ENCODE measurements around the gene ZNF524. TPM values are rescaled to one million over a fixed set of nuclear protein-coding genes. Genes with fewer than 3 reads are reported as not detected.
A peak's percentile ranks its signal among the peaks of the same experiment; 100 is the strongest.

ZNF524 gene
- total RNA-seq, 4 donors from 2014 or later, result 20.3 to 33.5 (median 26.4) TPM

DNA sequence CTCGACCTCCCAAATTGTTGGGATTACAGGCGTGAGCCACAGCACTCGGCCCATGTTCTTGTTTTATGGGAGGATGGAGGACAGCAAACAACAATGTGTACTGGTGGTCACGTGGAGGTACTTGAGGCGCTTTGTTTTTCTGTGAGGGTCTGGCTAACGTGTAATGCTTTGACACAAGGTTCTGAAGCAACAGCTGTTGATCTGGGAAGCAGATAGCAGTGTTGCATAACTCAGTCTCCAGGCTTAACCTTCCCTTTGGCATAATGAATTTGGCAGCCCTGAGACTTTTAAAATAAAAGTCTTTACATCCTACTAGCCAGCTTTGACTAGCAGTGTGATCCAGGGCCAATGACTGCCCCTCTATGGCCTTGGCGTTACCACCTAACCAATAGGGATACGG lies 33.8 kb downstream of the ZNF524 start:
- no peak overlapping the region for H3K4me3 ChIP-seq

DNA sequence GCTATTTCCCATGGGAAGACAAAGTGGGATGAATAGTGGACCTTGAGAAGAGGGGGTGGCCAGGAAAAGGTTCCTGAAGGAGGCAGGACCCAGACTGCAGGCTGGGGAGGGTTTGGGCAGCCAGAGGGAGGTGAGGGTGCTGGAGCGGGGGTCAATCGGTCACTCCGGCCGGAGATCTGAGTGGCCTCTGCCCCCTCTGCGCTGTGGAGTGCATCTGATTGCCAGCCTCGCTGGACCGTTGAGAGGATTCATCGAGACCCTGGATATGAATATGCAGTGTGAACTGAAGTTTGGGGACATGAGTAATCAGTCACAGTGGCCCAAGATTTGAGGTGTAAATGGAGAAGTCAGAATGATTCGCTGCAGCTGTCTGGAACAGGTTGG lies 35.2 kb downstream of the ZNF524 start:
- H3K4me1 ChIP-seq, result peaks cover 5 to 76% (median 44%) of the 10 kb centered on the region in 3 donors
- TF ChIP-seq POLR2AphosphoS5 (IDR thresholded peaks at IDR 0.05), result no peak
- no peak for TF ChIP-seq EP300 (IDR thresholded peaks at IDR 0.05)
- TF ChIP-seq POLR2A (IDR thresholded peaks at IDR 0.05), result no peak
- TF ChIP-seq, protein P1, sequence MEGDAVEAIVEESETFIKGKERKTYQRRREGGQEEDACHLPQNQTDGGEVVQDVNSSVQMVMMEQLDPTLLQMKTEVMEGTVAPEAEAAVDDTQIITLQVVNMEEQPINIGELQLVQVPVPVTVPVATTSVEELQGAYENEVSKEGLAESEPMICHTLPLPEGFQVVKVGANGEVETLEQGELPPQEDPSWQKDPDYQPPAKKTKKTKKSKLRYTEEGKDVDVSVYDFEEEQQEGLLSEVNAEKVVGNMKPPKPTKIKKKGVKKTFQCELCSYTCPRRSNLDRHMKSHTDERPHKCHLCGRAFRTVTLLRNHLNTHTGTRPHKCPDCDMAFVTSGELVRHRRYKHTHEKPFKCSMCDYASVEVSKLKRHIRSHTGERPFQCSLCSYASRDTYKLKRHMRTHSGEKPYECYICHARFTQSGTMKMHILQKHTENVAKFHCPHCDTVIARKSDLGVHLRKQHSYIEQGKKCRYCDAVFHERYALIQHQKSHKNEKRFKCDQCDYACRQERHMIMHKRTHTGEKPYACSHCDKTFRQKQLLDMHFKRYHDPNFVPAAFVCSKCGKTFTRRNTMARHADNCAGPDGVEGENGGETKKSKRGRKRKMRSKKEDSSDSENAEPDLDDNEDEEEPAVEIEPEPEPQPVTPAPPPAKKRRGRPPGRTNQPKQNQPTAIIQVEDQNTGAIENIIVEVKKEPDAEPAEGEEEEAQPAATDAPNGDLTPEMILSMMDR (IDR thresholded peaks at IDR 0.05), result no peak
- no peak for ATAC-seq
- peak overlapping the region; percentile 97 to 100 for H3K4me3 ChIP-seq
- 4 to 6% methylated on average over 7 to 8 of the region's 9 CpGs for WGBS, 2 donors (ENCODE audit: low coverage in 1 of 2)
- H3K36me3 ChIP-seq, result no peaks in the 10 kb centered on the region
- H3K27me3 ChIP-seq, result no peaks in the 10 kb centered on the region
- peak overlapping the region; percentile 95 to 100 (median 98) for H3K27ac ChIP-seq
- H3K9me3 ChIP-seq, result no peaks in the 10 kb centered on the region

More for the DNA sequence above, 33.8 kb downstream of the ZNF524 start:
- ATAC-seq, result no peak
- TF ChIP-seq EP300 (IDR thresholded peaks at IDR 0.05), result no peak
- TF ChIP-seq POLR2A (IDR thresholded peaks at IDR 0.05), result no peak
- no peak for TF ChIP-seq POLR2AphosphoS5 (IDR thresholded peaks at IDR 0.05)
- TF ChIP-seq, protein P1 (IDR thresholded peaks at IDR 0.05), result no peak
- WGBS, 2 donors (ENCODE audit: low coverage in 1 of 2), result 59 to 74% methylated on average over 4 to 8 of the region's 8 CpGs
- Histone ChIP-seq H3K27ac (peak overlapping the region in 3 of 4 donors; percentile 95 to 100 (median 96)), H3K4me1 (peaks cover 2 to 61% (median 30%) of the 10 kb centered on the region in 3 donors), H3K27me3 (no peaks in the 10 kb centered on the region), H3K9me3 (no peaks in the 10 kb centered on the region), H3K36me3 (no peaks in the 10 kb centered on the region)

DNA sequence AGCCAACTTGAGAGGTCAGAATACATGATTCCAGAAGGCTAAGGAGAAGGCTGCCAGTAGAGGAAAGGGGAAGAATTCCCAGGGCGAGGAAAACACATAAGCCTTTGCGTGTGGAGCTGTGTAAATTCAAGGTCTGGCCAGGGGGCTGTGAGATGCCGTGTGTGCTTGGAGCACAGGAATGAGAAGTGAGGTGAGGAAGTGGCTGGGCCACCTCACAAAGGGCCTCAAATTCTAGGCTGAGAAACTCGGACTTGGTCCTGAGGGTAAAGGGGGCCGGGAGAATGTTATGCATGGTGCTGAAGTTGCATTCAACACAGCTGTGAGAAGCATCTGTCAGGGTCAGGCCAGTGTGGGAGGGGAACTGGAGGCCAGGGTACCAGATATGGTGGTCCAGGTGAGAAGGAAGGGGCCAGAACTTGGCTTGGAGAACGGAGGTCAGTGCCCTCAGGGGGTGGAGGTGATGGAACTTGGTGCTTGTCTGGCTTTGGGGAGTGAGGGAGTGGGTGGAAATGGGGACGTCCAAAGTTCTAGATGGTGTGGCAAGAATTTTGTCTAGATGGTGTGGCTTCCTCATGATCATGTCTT lies 35.9 kb downstream of the ZNF524 start:
- no peak for ATAC-seq
- Histone ChIP-seq H3K27ac (peak overlapping the region; percentile 95 to 100 (median 98)), H3K27me3 (no peaks in the 10 kb centered on the region), H3K36me3 (no peaks in the 10 kb centered on the region), H3K9me3 (no peaks in the 10 kb centered on the region), H3K4me1 (peaks cover 5 to 82% (median 47%) of the 10 kb centered on the region in 3 donors), H3K4me3 (peak overlapping the region; percentile 97 to 100)
- TF ChIP-seq EP300 (IDR thresholded peaks at IDR 0.05) (no peak), POLR2AphosphoS5 (IDR thresholded peaks at IDR 0.05) (no peak), POLR2A (IDR thresholded peaks at IDR 0.05) (no peak)
- 48% methylated on average over 6 of the region's 7 CpGs; no CpG with 5 or more reads in 1 of the 2 donors for WGBS, 2 donors (ENCODE audit: low coverage in 1 of 2)

DNA sequence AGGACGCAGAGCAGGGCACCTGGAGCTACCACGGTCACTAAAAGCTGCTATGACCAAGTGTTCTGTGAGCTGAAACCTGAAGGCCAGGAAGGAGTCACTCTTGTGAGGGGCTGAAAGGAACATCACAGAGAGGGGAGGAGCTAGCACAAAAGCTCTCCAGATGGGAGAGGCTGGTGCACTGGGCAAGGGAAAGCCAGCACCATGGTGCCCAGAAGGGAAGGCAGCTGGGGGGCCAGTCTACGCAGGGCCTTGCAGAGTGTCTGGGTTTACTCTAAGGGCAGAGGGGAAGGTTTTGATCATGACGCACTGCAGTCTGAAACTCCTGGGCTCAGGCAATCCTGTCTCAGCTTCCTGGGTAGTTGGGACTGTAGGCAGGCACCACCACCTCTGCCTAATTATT lies 36.6 kb downstream of the ZNF524 start:
- Histone ChIP-seq H3K27me3 (no peaks in the 10 kb centered on the region), H3K4me3 (peak overlapping the region in 1 of 2 donors; percentile 97), H3K36me3 (no peaks in the 10 kb centered on the region), H3K9me3 (no peaks in the 10 kb centered on the region), H3K4me1 (peaks cover 5 to 85% (median 47%) of the 10 kb centered on the region in 3 donors), H3K27ac (peak overlapping the region in 2 of 4 donors; percentile 9 to 96)
- no peak for ATAC-seq
- no peak for TF ChIP-seq POLR2AphosphoS5 (IDR thresholded peaks at IDR 0.05)
- no peak for TF ChIP-seq POLR2A (IDR thresholded peaks at IDR 0.05)
- TF ChIP-seq, protein P1 (IDR thresholded peaks at IDR 0.05), result no peak
- no peak for TF ChIP-seq EP300 (IDR thresholded peaks at IDR 0.05)
- WGBS, 2 donors (ENCODE audit: low coverage in 1 of 2), result 71 to 100% methylated on average over 1 to 4 of the region's 4 CpGs

DNA sequence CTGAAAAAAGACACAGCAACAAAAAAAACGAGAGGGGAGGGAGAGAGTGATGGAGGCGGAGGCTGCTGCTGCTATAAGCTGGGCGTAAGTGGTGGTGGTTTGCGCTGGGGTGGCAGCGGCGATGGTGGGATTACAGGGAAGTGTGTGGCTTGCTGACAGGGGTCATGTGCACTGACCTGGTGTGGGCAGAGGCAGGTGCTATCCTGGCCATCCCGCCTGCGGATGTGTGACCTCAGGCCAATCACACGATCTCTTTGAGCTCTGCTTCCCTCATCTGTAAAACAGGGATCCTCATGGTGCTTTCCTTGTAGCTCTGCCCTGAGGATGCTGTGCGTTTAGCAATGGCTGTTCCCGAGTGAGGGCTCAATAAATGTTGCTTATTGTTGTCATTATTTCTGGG lies 37.4 kb downstream of the ZNF524 start:
- Histone ChIP-seq H3K27ac (no peak overlapping the region), H3K4me3 (no peak overlapping the region), H3K27me3 (no peaks in the 10 kb centered on the region), H3K36me3 (no peaks in the 10 kb centered on the region), H3K4me1 (peaks cover 5 to 85% (median 55%) of the 10 kb centered on the region in 3 donors), H3K9me3 (no peaks in the 10 kb centered on the region)
- ATAC-seq, result no peak
- TF ChIP-seq, protein P1 (IDR thresholded peaks at IDR 0.05), result no peak
- TF ChIP-seq POLR2AphosphoS5 (IDR thresholded peaks at IDR 0.05) (no peak), EP300 (IDR thresholded peaks at IDR 0.05) (no peak), POLR2A (IDR thresholded peaks at IDR 0.05) (no peak)
- WGBS, 2 donors (ENCODE audit: low coverage in 1 of 2), result 63 to 65% methylated on average over 11 of the region's 11 CpGs
